GM12873 (cell line): ENCODE data around the gene SLC39A6.

Experiments
- TF ChIP-seq, protein P1 (sequence below): IDR thresholded peaks from 2 replicates; pipeline ENCODE4 v1.5.1; 2012; ENCODE audit warnings: low read depth, mild to moderate bottlenecking, moderate library complexity, low read length, control low read depth; ENCODE audit not compliant: insufficient read depth; ENCODE audit errors: missing control alignments

SLC39A6 gene

DNA sequence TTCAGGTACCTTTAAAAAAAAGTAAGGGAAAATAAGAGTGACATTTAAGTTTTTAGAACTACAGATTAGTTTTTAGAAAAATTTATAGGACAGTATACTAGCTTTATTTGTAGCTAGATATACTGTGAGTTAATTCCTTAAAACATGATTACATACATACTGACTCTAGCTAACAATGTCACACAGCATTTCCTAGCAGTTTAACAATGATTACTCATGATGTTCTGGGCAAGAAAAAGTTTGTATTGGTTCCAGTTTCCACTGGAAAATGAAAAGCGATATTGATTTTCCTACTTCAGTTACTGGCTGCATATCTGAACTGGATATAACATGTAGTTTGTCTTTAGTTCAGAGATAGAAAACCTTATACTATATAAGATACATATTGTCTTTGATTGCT, 19.4 kb downstream of the SLC39A6 start:
- TF ChIP-seq, protein P1, sequence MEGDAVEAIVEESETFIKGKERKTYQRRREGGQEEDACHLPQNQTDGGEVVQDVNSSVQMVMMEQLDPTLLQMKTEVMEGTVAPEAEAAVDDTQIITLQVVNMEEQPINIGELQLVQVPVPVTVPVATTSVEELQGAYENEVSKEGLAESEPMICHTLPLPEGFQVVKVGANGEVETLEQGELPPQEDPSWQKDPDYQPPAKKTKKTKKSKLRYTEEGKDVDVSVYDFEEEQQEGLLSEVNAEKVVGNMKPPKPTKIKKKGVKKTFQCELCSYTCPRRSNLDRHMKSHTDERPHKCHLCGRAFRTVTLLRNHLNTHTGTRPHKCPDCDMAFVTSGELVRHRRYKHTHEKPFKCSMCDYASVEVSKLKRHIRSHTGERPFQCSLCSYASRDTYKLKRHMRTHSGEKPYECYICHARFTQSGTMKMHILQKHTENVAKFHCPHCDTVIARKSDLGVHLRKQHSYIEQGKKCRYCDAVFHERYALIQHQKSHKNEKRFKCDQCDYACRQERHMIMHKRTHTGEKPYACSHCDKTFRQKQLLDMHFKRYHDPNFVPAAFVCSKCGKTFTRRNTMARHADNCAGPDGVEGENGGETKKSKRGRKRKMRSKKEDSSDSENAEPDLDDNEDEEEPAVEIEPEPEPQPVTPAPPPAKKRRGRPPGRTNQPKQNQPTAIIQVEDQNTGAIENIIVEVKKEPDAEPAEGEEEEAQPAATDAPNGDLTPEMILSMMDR = no peak

DNA sequence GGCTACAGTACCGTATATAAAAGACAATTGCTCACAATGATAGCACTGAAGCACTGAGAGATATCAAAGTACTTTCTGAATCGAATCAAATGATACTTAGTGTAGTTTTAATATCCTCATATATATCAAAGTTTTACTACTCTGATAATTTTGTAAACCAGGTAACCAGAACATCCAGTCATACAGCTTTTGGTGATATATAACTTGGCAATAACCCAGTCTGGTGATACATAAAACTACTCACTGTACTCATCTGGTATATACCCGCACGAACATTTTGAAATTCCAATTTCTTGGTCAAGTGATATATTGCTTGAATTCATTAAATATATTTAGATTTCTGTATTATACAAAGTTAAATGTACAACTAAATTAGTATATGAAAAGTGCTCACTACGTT, 20.5 kb downstream of the SLC39A6 start:
- TF ChIP-seq, protein P1 = no peak

DNA sequence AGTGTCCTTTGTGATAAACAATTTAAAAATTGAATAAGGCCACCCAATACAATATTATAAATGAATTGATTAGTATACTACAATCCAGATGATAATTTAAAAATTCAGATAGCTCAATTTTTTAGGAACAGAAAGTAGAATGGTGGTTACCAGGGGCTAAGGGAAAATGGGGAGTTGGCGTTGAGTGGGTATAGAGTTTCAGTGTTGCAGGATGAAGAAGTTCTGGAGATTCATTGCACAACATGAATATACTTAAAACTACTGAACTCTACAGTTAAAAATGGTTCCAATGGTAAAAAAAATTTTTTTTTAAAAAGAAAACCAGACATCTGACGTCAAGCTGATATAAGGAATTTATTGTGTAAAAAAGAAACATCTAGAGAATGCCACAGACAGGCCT, 20.9 kb downstream of the SLC39A6 start:
- TF ChIP-seq, protein P1 = no peak

DNA sequence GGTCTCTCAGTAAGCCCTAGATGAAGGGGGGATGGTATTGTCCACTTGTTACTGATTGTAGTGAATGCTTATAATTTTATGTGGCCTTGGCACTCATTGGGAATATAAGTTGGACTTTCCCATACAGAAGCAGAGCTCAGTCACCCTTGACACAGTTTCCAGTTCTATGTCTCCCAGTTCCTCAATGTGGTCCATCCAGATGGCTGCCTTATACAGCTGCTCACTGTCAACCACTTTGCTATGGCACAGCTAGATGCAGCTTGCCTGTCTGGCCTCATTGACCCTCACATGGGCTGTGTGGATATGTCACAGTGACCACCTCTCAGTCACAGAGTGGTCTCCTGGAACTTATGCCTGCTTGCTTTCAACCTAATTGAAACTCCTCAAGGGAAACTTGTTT, 21.7 kb downstream of the SLC39A6 start:
- TF ChIP-seq, protein P1 = no peak

DNA sequence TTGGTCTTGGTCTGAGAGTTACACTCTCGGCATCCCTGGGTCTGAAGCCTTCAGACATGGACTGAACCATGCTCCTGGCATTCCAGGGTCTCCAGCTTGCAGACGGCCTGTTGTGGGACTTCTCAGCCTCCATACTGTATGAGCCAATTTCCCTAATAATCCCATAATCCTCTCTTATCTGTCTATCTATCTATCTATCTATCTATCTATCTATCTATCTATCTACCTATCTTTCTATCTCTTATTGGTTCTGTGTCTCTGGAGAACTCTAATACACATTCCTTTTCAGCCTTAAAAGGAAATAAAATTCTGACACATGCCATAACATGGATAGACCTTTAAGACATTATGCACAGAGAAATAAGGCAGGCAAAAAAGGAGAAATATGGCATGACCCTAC, 24.4 kb downstream of the SLC39A6 start:
- TF ChIP-seq, protein P1 = no peak

DNA sequence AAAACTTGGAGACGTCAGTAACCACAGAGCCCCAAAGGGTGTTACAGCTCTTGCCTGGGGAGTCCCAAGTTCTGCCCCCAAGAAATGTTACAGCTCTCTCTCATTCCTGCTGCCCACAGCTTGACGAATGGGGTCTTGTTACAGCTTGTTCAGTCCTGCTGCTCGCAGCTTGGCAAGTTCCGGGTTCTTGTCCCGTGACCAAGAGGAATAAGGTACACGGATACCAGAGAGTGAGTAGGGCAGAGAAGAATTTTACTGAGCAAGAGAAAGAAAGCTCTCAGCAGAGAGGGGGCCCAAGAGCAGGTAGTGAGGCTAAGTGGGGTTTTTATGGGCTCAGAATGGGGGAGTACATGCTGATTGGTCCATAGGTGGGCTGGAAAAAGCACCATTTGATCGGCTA, 27.2 kb downstream of the SLC39A6 start:
- TF ChIP-seq, protein P1 = no peak

DNA sequence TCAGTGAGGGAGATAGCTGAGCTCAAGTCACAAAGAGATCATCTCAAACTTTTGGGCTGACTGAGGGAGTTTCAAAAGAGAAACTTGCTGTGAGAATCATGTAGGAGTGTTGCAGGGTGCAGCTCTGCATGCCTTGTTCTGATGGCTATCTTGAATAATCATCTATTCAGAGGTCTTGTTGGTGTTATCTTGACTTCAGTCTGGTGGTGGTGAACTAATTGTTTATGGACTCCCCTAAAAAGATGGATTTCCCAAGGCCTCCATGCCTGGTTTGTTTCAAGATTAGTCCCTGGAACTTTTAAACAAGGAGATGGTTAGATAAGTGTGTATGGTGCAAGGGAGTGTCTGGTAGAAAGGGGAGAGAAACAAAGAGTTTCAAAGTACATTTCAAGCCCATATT, 29.8 kb downstream of the SLC39A6 start:
- TF ChIP-seq, protein P1 = no peak

DNA sequence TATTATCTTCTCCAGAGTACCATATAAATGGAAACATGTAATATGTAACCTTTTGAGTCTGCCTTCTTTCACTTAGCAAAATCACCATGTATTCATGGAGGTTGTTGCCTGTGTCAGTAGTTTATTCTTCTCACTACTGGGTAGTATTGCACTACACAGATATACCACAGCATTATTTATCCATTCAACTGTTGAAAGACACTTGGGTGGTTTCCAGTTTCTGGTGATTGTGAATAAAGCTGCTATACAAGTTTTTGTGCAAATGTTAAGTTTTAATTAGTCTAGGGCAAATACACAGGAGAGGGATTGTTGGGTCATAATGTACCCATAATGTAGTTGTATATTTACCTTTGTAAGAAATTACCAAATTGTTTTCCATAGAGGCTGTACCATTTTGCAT, 32.2 kb downstream of the SLC39A6 start:
- TF ChIP-seq, protein P1 = no peak
